ENCODE data around the gene SIGLEC14. TPM values are rescaled to one million over a fixed set of nuclear protein-coding genes. Genes with fewer than 3 reads are reported as not detected.
"Not testable (repeated sequence)": the region's sequence is repeated elsewhere in the genome, so short reads cannot be mapped to it uniquely, and the experiment has no call there.

The SIGLEC14 gene
- total RNA-seq, 1 donor: not detected

GRCh38 chr19:51640386-51640785 is 6.2 kb downstream of the SIGLEC14 start:
- Histone ChIP-seq H3K9me3 (ENCODE audit: low read depth, low read length) (peaks cover 2% of the 10 kb centered on the region), H3K4me2 (ENCODE audit: insufficient read depth, low read length) (no peak overlapping the region), H3K4me1 (ENCODE audit: insufficient read depth, low read length) (no peaks in the 10 kb centered on the region), H3K36me3 (ENCODE audit: insufficient read depth, low read length) (no peaks in the 10 kb centered on the region), H3K4me3 (ENCODE audit: insufficient read depth, low read length) (no peak overlapping the region), H3K79me2 (ENCODE audit: insufficient read depth, low read length) (no peaks in the 10 kb centered on the region), H3K27ac (ENCODE audit: low read depth, low read length) (no peak overlapping the region), H3K27me3 (ENCODE audit: insufficient read depth, low read length) (no peaks in the 10 kb centered on the region), H4K20me1 (ENCODE audit: insufficient read depth, low read length) (no peaks in the 10 kb centered on the region), H2AFZ (ENCODE audit: low read length) (no peak overlapping the region)
- TF ChIP-seq CTCF (IDR thresholded peaks at IDR 0.05; ENCODE audit: extremely low read depth, low read depth, low read length): no peak
- no peak for DNase-seq (ENCODE audit: insufficient read length, low spot score, missing footprints)

GRCh38 chr19:51639916-51640315 is 6.7 kb downstream of the SIGLEC14 start:
- H3K4me3 ChIP-seq (ENCODE audit: insufficient read depth, low read length): no peak overlapping the region
- no peak overlapping the region for H2AFZ ChIP-seq (ENCODE audit: low read length)
- H3K27ac ChIP-seq (ENCODE audit: low read depth, low read length): no peak overlapping the region
- H3K9me3 ChIP-seq (ENCODE audit: low read depth, low read length): peaks cover 2% of the 10 kb centered on the region
- H4K20me1 ChIP-seq (ENCODE audit: insufficient read depth, low read length): no peaks in the 10 kb centered on the region
- no peaks in the 10 kb centered on the region for H3K36me3 ChIP-seq (ENCODE audit: insufficient read depth, low read length)
- DNase-seq (ENCODE audit: insufficient read length, low spot score, missing footprints): no peak
- TF ChIP-seq CTCF (IDR thresholded peaks at IDR 0.05; ENCODE audit: extremely low read depth, low read depth, low read length): no peak
- H3K79me2 ChIP-seq (ENCODE audit: insufficient read depth, low read length): no peaks in the 10 kb centered on the region
- H3K27me3 ChIP-seq (ENCODE audit: insufficient read depth, low read length): no peaks in the 10 kb centered on the region
- H3K4me1 ChIP-seq (ENCODE audit: insufficient read depth, low read length): no peaks in the 10 kb centered on the region
- no peak overlapping the region for H3K4me2 ChIP-seq (ENCODE audit: insufficient read depth, low read length)

- peak; percentile 65 for TF ChIP-seq CTCF (IDR thresholded peaks at IDR 0.05; ENCODE audit: extremely low read depth, low read depth, low read length)
- H3K4me1 ChIP-seq (ENCODE audit: insufficient read depth, low read length): no peaks in the 10 kb centered on the region
- H4K20me1 ChIP-seq (ENCODE audit: insufficient read depth, low read length): no peaks in the 10 kb centered on the region
- no peaks in the 10 kb centered on the region for H3K79me2 ChIP-seq (ENCODE audit: insufficient read depth, low read length)
- DNase-seq (ENCODE audit: insufficient read length, low spot score, missing footprints): no peak
- no peak overlapping the region for H3K27ac ChIP-seq (ENCODE audit: low read depth, low read length)
- H3K4me2 ChIP-seq (ENCODE audit: insufficient read depth, low read length): no peak overlapping the region
- peaks cover 2% of the 10 kb centered on the region for H3K9me3 ChIP-seq (ENCODE audit: low read depth, low read length)
- no peak overlapping the region for H3K4me3 ChIP-seq (ENCODE audit: insufficient read depth, low read length)
- H3K36me3 ChIP-seq (ENCODE audit: insufficient read depth, low read length): no peaks in the 10 kb centered on the region
- no peaks in the 10 kb centered on the region for H3K27me3 ChIP-seq (ENCODE audit: insufficient read depth, low read length)
- no peak overlapping the region for H2AFZ ChIP-seq (ENCODE audit: low read length)
Observed at GRCh38 chr19:51637362-51637978, 9.2 kb downstream of the SIGLEC14 start.

GRCh38 chr19:51632126-51632525 is 14.5 kb downstream of the SIGLEC14 start:
- Histone ChIP-seq H3K4me2 (ENCODE audit: insufficient read depth, low read length) (no peak overlapping the region), H4K20me1 (ENCODE audit: insufficient read depth, low read length) (no peaks in the 10 kb centered on the region), H3K27ac (ENCODE audit: low read depth, low read length) (no peak overlapping the region), H3K27me3 (ENCODE audit: insufficient read depth, low read length) (no peaks in the 10 kb centered on the region), H3K79me2 (ENCODE audit: insufficient read depth, low read length) (no peaks in the 10 kb centered on the region), H2AFZ (ENCODE audit: low read length) (no peak overlapping the region), H3K4me1 (ENCODE audit: insufficient read depth, low read length) (no peaks in the 10 kb centered on the region), H3K4me3 (ENCODE audit: insufficient read depth, low read length) (no peak overlapping the region), H3K9me3 (ENCODE audit: low read depth, low read length) (peaks cover 2% of the 10 kb centered on the region), H3K36me3 (ENCODE audit: insufficient read depth, low read length) (no peaks in the 10 kb centered on the region)
- TF ChIP-seq CTCF (IDR thresholded peaks at IDR 0.05; ENCODE audit: extremely low read depth, low read depth, low read length): no peak
- DNase-seq (ENCODE audit: insufficient read length, low spot score, missing footprints): no peak

- H3K27me3 ChIP-seq (ENCODE audit: insufficient read depth, low read length); H3K36me3 ChIP-seq (ENCODE audit: insufficient read depth, low read length); H3K79me2 ChIP-seq (ENCODE audit: insufficient read depth, low read length); H3K4me2 ChIP-seq (ENCODE audit: insufficient read depth, low read length); H2AFZ ChIP-seq (ENCODE audit: low read length); DNase-seq (ENCODE audit: insufficient read length, low spot score, missing footprints); H3K4me1 ChIP-seq (ENCODE audit: insufficient read depth, low read length); H3K4me3 ChIP-seq (ENCODE audit: insufficient read depth, low read length); H4K20me1 ChIP-seq (ENCODE audit: insufficient read depth, low read length); H3K27ac ChIP-seq (ENCODE audit: low read depth, low read length); H3K9me3 ChIP-seq (ENCODE audit: low read depth, low read length): not testable (repeated sequence)
Observed at GRCh38 chr19:51630315-51630714, 16.3 kb downstream of the SIGLEC14 start, which contains the start of gene SIGLEC5. TSS of gene SIGLEC5 (minus strand) at chr19:51630401. CDS start at chr19:51630335, 66 bp downstream.

Measured in osteoblast (primary cell).